GM12891 (cell line): ENCODE results near the gene PPP1R9A.

Experiments used
- DNase-seq: peaks from one replicate; pipeline ENCODE4 v3.0.0; 2011; ENCODE audit warnings: low spot score; ENCODE audit not compliant: insufficient read length
- FAIRE-seq: peaks from 2 replicates; lab custom pipeline; 2011; peaks lifted over from hg19 to GRCh38; lab: Jason Lieb, UNC
- PAX5 ChIP-seq: IDR thresholded peaks from 2 replicates; pipeline ENCODE4 v1.6.1; 2011; ENCODE audit warnings: low read length, moderate library complexity, mild to moderate bottlenecking; ENCODE audit not compliant: insufficient read depth, severe bottlenecking
- POLR2A ChIP-seq: IDR thresholded peaks from 2 replicates; pipeline ENCODE4 v1.6.1; 2011; ENCODE audit warnings: low read depth, low read length, control low read depth
- POLR2AphosphoS5 ChIP-seq: IDR thresholded peaks from 2 replicates; pipeline ENCODE4 v1.6.1; 2011; ENCODE audit warnings: low read depth, low read length, control low read depth
- POU2F2 ChIP-seq: IDR thresholded peaks from 2 replicates; pipeline ENCODE4 v1.6.1; 2011; ENCODE audit warnings: low read depth, mild to moderate bottlenecking, control low read depth, low read length, moderate library complexity
- SPI1 ChIP-seq: IDR thresholded peaks from 2 replicates; pipeline ENCODE4 v1.6.1; 2011; ENCODE audit warnings: low read depth, low read length, control low read depth
- TAF1 ChIP-seq: IDR thresholded peaks from 2 replicates; pipeline ENCODE4 v1.6.1; 2011; ENCODE audit warnings: low read depth, low read length, control low read depth

PPP1R9A gene

GRCh38 chr7:95141755-95142154 is 234.4 kb downstream of the PPP1R9A start:
- FAIRE-seq (no peak), DNase-seq (no peak)
- TF ChIP-seq POU2F2, result no peak
- no peak for TF ChIP-seq POLR2A
- no peak for TF ChIP-seq TAF1
- TF ChIP-seq POLR2AphosphoS5, result no peak
- TF ChIP-seq PAX5, result no peak
- TF ChIP-seq SPI1, result no peak

DNA sequence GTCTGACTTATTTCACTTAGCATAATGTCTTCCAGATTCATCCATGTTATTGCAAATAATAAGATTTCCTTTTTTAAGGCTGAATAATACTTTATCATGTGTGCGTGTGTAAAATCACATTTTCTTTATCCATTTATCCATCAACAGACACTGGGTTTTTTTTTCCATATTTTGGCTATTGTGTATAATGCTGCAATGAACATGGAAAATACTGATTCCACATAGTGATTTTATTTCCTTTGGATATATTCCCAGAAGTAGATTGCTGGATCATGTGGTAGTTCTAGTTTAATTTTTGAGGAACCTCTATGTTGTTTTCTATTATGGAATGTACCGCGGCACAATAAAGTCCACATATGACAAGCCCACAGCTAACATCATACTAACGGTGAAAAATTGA is 236.9 kb downstream of the PPP1R9A start:
- DNase-seq (no peak), FAIRE-seq (no peak)
- TF ChIP-seq POU2F2, result no peak
- no peak for TF ChIP-seq PAX5
- no peak for TF ChIP-seq TAF1
- TF ChIP-seq SPI1, result no peak

DNA sequence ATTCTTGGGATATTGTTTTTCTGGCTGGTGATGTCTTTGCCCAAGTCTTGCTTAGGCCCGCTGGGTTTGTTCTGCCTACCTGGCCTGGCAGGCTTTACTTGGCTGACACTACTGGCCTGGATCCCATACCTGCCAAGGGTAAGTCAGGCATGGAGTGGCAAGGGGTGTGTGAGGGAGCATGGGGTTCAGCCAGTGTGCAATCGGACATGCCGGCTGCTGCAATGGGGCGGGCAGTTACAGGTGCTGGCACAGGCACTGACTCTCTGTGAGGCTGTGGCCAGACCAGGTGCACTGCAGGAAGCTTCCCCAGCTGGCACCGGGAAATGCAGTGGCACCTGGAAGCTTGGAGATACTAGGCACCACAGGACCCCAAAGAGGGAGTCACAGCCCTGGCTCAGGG is 248.6 kb downstream of the PPP1R9A start:
- no peak for TF ChIP-seq SPI1
- no peak for TF ChIP-seq TAF1
- no peak for TF ChIP-seq POLR2A
- no peak for TF ChIP-seq POLR2AphosphoS5
- TF ChIP-seq PAX5, result no peak
- no peak for TF ChIP-seq POU2F2
- FAIRE-seq, result no peak

DNA sequence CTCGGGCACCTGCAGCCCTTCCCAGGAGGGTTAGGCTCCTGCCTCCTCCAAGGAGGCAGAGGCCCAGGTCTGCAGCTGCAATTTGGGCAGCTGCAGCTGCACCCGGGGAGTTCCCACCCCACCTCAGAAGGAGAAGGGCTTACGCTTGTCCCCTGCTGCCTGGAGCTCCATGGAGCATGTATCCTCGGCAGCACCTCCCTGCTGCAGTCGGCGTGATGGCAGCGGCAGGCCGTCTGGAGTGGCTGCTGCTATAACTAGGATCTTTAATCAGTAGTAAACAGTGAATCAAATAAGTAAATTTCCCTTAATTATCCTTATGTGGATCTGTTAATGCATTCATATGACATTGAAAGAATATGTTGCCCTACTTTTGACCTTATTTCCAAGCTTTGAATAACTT is 250.0 kb downstream of the PPP1R9A start:
- DNase-seq, result no peak
- no peak for TF ChIP-seq TAF1
- TF ChIP-seq SPI1, result no peak
- TF ChIP-seq POLR2AphosphoS5, result no peak
- TF ChIP-seq POLR2A, result no peak
- TF ChIP-seq PAX5, result no peak
- TF ChIP-seq POU2F2, result no peak
- FAIRE-seq, result no peak

More for the DNA sequence above, 248.6 kb downstream of the PPP1R9A start:
- DNase-seq, result no peak

- TF ChIP-seq POLR2AphosphoS5 (no peak), POU2F2 (no peak), PAX5 (no peak), TAF1 (no peak), POLR2A (no peak)
- no peak for DNase-seq
- FAIRE-seq, result no peak
Observed at GRCh38 chr7:95169678-95170077, 262.3 kb downstream of the PPP1R9A start.

GRCh38 chr7:95172420-95172819 is 265.0 kb downstream of the PPP1R9A start:
- FAIRE-seq, result no peak
- DNase-seq, result no peak
- TF ChIP-seq TAF1, result no peak
- TF ChIP-seq PAX5, result no peak
- no peak for TF ChIP-seq POU2F2
- no peak for TF ChIP-seq POLR2A
- TF ChIP-seq POLR2AphosphoS5, result no peak
- no peak for TF ChIP-seq SPI1

DNA sequence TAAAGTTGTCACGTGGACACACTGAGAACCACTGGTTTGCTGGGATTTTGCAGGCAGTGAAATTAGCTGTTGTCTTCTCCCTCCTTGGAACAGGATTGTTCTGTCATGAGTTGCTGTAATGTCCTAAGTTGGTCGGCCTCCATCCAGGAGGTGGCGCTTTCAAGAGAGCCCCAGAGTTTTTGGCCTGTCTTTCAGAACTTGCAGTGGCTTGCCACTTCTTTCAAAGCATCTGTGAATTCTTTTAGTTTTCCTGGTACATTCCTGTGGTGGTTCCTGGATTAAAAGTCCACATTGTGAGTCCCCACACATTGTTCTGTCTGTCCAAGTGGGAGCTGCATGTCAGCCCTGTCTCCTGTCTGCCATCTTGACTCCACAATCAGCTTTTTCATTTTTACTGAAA is 283.1 kb downstream of the PPP1R9A start:
- DNase-seq (no peak), FAIRE-seq (no peak)
- TF ChIP-seq POLR2A, result no peak
- TF ChIP-seq TAF1, result no peak
- TF ChIP-seq PAX5, result no peak
- TF ChIP-seq SPI1, result no peak
- TF ChIP-seq POU2F2, result no peak
- TF ChIP-seq POLR2AphosphoS5, result no peak

GRCh38 chr7:95191795-95192194 is 284.4 kb downstream of the PPP1R9A start:
- no peak for TF ChIP-seq POU2F2
- TF ChIP-seq SPI1, result no peak
- no peak for TF ChIP-seq TAF1
- TF ChIP-seq POLR2AphosphoS5, result no peak
- TF ChIP-seq POLR2A, result no peak
- TF ChIP-seq PAX5, result no peak
- DNase-seq (no peak), FAIRE-seq (no peak)

DNA sequence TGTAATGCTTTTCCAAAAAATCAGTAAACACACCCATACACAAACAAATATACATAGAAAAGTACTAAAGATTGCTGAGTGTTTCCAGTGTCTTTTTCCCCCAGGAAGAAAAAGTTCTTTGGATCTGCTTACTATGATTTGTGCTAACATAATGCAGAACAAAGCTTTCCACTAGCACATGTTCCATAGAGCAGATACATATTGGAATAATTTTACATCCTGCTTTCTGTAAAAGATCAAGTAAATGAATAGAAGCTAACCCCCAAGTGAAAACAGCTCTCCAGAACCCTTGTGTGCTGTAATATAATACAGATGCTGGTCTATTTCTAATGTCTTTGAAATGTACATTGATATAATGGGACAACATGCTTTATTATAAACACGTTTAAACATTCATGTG is 291.5 kb downstream of the PPP1R9A start:
- no peak for TF ChIP-seq TAF1
- DNase-seq (no peak), FAIRE-seq (no peak)

DNA sequence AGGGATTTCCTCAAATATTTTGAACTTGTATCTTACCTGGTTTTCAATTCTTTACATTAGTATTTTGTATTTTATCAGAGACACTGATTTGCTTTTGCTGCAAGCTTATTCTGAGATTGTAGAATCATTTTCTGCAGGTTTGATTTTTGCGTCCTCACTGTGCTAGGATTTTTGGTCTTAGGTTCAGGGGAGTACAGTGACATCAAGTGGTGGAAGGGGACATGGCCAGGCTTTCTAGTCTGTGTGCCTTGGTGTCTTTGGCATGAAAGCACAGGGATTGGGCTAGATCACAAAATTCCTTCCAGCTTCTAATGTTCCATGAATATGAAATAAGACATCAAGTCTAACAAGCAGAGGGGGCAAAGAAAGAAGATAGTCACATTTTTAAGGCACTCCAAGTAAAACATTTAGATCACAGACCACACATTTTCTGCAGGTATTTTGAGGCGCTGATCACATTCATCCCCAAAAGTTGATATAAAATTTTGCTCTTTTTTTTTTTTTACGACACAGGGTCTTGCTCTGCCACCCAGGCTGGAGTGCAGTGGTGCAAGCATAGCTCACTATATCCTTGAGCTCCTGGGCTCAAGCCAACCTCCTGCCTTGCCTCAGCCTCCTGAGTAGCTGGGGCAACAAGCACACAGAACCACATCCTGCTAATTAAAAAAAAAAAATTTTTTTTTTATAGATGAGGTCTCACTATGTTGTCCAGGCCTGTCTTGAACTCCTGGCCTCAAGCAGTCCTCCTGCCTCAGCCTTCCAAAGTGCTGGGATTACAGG is 292.6 kb downstream of the PPP1R9A start:
- TF ChIP-seq POLR2AphosphoS5, result no peak
- no peak for TF ChIP-seq PAX5
- no peak for TF ChIP-seq SPI1
- TF ChIP-seq TAF1, result no peak
- no peak for TF ChIP-seq POLR2A
- no peak for TF ChIP-seq POU2F2
- DNase-seq (no peak), FAIRE-seq (peak; percentile 28)

GRCh38 chr7:95200741-95201140 is 293.3 kb downstream of the PPP1R9A start:
- no peak for TF ChIP-seq POLR2AphosphoS5
- no peak for TF ChIP-seq TAF1
- TF ChIP-seq POU2F2, result no peak
- TF ChIP-seq POLR2A, result no peak
- no peak for TF ChIP-seq SPI1
- TF ChIP-seq PAX5, result no peak
- DNase-seq (no peak), FAIRE-seq (no peak)
